Caki2 (cell line): ENCODE data around the gene LRRC34. TPM values are rescaled to one million over a fixed set of nuclear protein-coding genes. Genes with fewer than 3 reads are reported as not detected.

Experiments used
- DNase-seq: peaks from one replicate; pipeline ENCODE4 v3.0.0-alpha.2; 2015; ENCODE audit warnings: low read depth
- in situ Hi-C: cut with HindIII; loops from 2 replicates; pipeline ENCODE4 v1.10.0; 2016; ENCODE audit warnings: low sequenced_read_pairs, low pct_unique_long_range_greater_than_20kb, mixed read lengths
- total RNA-seq: library from RNA; depleted of rRNA; stranded (reverse); fragments of >200 nt; shearing (Covaris generic); gene quantifications from 2 replicates; pipeline ENCODE4 v1.2.3, GENCODE V29; 2014; ENCODE audit warnings: low replicate concordance

The LRRC34 gene
- total RNA-seq, 1 experiment from 2014 or later = 13.2 TPM

DNA sequence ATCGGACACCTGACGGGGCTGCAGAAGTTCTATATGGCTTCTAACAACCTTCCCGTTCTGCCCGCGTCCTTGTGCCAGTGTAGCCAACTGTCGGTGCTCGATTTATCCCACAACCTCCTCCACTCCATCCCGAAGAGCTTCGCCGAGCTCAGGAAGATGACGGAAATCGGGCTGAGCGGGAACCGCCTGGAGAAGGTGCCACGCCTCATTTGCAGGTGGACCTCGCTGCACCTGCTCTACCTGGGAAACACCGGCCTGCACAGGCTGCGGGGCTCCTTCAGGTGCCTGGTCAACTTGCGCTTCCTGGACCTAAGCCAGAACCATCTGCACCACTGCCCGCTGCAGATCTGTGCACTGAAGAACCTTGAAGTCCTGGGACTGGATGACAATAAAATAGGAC lies 9.8 kb upstream of the LRRC34 start:
- DNase-seq = no peak
- in situ Hi-C loops = no loop called here

DNA sequence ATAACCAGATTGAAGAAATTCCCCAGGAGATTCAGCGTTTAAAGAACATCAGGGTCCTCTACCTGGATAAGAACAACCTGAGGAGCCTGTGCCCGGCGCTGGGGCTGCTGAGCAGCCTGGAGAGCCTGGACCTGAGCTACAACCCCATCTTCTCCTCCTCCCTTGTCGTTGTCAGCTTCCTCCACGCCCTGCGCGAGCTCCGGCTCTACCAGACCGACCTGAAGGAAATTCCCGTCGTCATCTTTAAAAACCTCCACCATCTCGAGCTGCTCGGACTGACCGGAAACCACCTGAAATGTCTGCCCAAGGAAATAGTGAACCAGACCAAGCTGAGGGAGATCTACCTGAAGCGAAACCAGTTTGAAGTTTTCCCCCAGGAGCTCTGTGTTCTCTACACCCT lies 9.4 kb upstream of the LRRC34 start:
- DNase-seq = no peak
- in situ Hi-C loops = no loop called here

- in situ Hi-C loops = no loop called here
- DNase-seq = no peak
These were observed 5.6 kb upstream of the LRRC34 start for GRCh38 chr3:169818316-169818715.

GRCh38 chr3:169815590-169816150 lies 3.0 kb upstream of the LRRC34 start:
- in situ Hi-C loops = no loop called here
- no peak for DNase-seq

GRCh38 chr3:169813757-169814517 lies 1.2 kb upstream of the LRRC34 start:
- DNase-seq = peak; percentile 53
- in situ Hi-C loops = no loop called here

DNA sequence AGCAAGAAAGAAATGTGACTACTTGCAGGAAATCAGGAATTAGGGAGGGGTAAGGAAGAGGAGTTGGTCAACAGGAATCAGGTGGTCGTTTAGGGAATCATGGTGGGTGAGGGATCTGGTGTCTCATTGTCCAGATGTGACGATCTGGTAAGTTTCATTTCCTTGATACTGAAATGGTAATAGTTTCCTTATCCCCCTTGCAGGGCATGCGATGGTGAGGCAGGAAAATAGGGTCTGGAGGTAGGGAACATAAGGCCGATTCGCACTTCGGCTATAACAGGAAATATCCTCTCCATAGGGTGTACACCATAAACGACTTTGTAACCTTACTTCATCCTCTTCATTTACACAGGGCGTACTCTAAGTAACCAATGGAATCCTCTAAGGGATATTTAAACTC lies 574 bp upstream of the LRRC34 start:
- no peak for DNase-seq
- in situ Hi-C loops = no loop called here

GRCh38 chr3:169811631-169812331 lies 923 bp downstream of the LRRC34 start:
- in situ Hi-C loops = no loop called here
- DNase-seq = peak; percentile 47

DNA sequence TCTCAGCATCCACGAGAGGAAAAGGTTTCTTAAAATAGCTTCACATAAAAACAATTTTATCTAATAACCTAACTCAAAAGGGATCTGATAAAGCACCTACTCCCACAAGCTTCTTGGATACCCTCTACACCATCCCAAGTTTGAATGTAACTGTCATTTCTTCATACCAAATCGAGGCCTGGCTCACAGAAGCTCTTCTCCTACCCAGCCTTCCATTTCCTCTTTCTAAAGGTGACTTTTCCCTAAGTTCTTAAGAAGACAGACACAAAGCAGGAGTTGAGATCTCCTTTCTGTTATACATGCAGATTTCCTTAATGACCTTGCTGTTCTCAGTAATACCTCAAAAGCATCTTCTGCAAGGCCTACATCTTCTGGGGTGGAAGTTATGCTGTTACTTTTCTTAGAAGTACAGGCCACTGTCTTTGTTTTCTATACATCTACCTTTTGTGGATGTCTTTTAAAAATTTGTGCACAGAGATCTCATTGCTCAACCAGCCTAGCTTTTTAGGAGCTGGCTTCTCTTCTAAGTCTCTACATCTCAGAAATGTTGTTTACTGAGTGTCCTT lies 3.4 kb downstream of the LRRC34 start:
- no peak for DNase-seq
- in situ Hi-C loops = no loop called here

DNA sequence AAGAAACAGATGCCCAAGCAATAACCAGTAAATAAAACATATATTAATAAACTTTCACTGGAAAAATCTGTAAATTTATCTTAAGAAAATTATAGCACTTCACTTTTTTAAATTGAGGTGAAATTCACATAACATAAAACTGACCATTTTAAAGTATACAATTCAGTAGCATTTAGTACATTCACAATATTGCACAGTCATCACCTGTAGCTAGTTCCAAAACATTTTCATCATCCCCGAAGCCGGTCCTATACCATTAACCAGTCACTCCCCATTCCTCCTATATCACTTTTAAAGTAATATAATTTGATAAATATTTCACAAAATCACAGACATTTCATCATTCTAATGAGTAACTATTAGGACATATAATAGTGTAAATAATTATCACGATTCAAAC lies 8.0 kb downstream of the LRRC34 start:
- DNase-seq = no peak

DNA sequence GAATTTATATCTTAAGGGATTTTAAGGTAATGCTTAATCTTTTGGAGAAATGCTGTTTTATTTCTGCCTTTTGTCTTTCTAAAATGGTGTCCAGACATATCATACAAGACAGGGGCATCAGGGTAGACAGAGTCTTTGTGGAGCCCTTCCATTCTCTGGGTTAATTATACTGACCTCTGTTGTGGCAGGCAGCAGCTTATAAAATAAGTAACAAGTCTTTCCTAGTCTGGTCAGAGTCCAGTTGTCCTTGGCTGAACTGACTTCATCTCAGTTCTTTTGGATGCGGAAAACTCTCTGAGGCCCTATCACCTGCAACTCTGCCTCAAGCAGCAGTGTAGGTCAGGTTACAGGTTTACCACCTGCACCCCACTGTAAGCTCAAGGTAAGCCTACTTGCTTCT lies 20.3 kb downstream of the LRRC34 start:
- no peak for DNase-seq
- in situ Hi-C loops = no loop called here

More for the DNA sequence above, 8.0 kb downstream of the LRRC34 start:
- in situ Hi-C loops = no loop called here

DNA sequence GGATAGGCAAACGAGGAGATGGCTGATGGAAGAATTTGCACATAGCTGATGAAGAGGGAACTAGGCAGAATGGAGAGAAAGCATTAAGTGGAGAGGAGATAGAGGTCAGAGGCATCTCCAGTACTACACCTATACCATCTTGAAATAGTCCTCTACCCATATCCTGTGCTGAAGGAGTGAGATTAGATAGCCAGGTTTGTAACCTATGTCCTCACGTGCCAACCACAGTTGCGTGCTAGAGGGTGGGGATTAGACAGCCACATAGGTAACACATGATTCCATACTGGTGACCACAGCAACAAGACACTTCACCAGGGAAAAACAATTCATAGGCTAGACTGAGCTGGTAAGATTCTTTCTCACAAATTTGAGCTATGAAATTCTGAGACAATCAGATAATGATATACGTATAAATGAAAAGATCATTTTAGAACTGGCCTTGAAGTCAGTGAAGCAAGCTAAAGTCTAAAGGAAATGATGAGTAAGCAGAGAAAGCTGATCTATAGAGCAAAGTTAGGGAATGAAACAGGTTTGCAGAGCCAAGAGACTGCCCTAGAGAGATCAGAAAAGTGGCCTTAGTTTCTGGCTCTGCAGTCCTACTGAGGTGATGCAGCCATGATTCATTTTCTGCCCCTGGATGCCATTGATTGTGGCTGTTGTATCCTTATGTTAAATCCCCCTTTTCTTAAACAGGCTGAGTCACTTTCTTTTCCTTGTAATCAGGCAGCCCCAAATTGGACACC lies 21.8 kb downstream of the LRRC34 start:
- in situ Hi-C loops = no loop called here
- no peak for DNase-seq

DNA sequence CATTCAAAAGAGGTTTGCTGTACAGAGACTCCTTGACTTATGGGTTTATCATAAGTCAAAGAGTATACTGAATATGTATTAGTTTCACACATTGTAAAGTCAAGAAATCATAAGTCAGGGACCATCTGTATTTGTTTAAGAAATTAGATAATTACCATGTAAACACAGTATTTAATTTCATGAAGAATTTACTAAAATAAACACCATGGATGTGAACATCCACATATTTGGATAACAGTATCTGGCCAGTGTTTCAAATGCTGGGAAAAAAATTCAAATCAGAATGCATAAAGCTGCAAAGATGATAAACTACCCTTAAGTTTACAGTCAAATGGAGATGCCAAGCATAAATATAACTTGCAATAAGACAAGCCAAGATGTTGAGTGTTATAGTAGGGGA lies 22.5 kb downstream of the LRRC34 start:
- in situ Hi-C loops = no loop called here
- DNase-seq = no peak

GRCh38 chr3:169787791-169788190 lies 24.9 kb downstream of the LRRC34 start:
- DNase-seq = no peak
- in situ Hi-C loops = no loop called here

DNA sequence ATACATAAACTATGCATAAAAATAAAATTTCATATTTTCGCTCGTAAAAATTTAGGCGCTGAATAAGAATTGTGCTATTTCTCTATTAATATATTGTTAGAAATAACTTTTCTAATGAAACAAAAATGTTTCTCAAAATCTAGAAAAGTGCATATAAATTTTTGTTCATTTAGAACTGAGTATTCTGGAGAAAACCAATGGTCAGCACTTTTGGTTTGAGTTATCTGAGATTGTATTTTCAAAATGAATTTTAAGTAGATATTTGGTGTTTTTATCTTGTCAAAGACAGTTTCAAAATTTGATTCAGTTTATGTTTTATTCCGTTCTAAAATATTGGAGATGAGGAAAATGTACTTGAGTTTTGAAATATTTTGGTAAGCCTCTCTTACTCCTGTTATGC lies 25.6 kb downstream of the LRRC34 start:
- DNase-seq = no peak
- in situ Hi-C loops = no loop called here

DNA sequence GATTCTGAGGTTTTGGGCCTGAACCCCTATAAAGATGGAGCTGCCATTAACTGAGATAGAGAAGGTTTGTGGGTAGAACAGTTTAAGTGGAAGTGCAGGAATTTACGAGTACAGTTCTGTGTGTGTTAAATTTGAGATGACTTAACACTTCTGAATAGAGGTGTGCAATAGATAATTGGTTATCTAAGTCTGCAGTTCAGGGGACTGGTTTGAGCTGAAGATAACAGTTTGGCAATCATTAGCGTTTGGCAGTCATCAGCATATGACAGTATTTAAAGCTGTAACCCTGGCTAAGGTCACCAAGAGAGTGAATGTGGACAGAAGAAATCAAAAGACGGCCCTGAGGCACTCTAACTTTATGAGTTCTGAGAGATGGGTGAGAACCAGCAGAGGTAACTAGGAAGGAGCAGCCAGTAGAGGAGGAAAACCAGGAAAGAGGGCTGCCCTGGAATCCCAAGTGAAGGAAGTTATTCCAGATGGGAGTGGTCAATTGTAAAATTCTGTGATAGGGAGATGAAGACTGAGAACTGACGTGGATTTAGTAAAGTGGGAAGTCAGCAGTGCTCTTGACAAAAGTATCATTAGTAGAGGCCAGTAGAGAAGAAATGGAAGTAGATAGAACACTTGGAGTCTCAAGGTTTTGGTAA lies 31.4 kb downstream of the LRRC34 start:
- no peak for DNase-seq
- in situ Hi-C loops = no loop called here

DNA sequence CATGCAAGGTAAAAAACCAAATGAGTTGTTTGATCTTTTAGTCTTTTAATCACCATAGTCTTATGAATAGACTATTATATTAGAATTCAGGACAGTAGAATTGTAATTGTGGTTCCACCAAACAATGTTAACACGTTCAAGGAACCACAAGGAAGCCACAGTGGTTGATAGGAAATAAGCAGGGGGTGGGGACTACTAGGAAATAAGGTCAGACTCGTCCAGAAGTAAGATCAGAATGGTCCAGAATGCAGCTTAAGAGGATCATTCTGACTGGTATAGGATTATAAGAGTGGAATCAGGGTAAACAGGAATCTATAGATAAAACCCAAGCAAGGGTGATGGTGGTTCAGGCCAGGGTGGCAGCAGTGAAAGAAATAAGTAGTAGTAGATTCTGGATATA lies 32.0 kb downstream of the LRRC34 start:
- in situ Hi-C loops = no loop called here
- no peak for DNase-seq

DNA sequence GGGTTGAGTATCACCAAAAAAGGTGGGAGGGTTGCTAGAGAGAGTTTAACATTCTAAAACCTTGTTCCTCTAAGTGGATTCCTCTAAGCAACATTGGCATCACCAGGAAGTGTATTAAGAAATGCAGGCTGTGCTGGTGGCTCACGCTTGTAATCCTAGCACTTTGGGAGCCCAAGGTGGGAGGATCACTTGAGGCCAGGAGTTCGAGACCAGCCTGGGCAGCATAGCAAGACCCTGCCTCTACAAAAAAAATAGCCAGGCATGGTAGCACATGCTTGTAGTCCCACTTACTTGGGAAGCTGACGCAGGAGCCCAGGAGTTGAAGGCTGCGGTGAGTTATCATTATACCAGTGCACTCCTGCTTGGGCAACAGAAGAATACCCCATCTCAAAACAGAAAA lies 34.9 kb downstream of the LRRC34 start:
- no peak for DNase-seq
- in situ Hi-C loops = no loop called here

- in situ Hi-C loops = no loop called here
- DNase-seq = no peak
These were observed 38.5 kb downstream of the LRRC34 start for GRCh38 chr3:169774186-169774585.
